Astrocyte (in vitro differentiated cells and primary cell): ENCODE data around the gene PARD3B.

Experiments
- EZH2 ChIP-seq: IDR thresholded peaks from 2 replicates; pipeline ENCODE4 v1.6.1; 2012; ENCODE audit warnings: mild to moderate bottlenecking, low read length, inconsistent platforms; ENCODE audit not compliant: insufficient read depth
- TF ChIP-seq, protein P1 (sequence below): IDR thresholded peaks from 2 replicates; pipeline ENCODE4 v1.5.1; 2011; ENCODE audit warnings: low read depth, mild to moderate bottlenecking, inconsistent platforms, low read length, moderate library complexity; ENCODE audit not compliant: insufficient read depth

DNA sequence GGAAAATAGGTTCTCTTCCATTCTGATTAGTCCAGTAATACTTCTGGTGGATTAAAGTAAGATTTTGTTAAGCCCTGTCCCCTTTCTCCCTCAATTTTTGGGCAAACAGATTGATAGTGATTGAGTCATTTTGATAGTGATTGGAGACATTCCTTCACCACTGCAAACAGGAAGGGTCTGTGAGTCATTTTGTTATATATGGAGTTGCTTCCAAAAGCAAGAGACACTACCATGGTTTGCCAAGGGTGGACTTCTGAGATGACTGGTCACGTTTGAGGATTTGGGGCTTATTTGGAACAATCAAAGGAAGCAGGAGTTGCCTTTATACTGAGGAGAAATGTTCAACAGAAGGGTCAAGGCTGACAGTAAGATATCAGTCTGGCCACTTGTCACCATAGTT is 249.9 kb downstream of the PARD3B start:
- TF ChIP-seq EZH2: no peak
- TF ChIP-seq, protein P1, sequence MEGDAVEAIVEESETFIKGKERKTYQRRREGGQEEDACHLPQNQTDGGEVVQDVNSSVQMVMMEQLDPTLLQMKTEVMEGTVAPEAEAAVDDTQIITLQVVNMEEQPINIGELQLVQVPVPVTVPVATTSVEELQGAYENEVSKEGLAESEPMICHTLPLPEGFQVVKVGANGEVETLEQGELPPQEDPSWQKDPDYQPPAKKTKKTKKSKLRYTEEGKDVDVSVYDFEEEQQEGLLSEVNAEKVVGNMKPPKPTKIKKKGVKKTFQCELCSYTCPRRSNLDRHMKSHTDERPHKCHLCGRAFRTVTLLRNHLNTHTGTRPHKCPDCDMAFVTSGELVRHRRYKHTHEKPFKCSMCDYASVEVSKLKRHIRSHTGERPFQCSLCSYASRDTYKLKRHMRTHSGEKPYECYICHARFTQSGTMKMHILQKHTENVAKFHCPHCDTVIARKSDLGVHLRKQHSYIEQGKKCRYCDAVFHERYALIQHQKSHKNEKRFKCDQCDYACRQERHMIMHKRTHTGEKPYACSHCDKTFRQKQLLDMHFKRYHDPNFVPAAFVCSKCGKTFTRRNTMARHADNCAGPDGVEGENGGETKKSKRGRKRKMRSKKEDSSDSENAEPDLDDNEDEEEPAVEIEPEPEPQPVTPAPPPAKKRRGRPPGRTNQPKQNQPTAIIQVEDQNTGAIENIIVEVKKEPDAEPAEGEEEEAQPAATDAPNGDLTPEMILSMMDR: no peak
